SU-DHL-6 (cell line): ENCODE measurements around the gene GLRA3.

Experiments
- EZH2phosphoT487 ChIP-seq: fragments of 200-600 bp; sonication (generic), shearing (Covaris generic); conservative IDR thresholded peaks from 2 replicates; pipeline ENCODE4 v1.6.1; 2018; ENCODE audit warnings: mild to moderate bottlenecking, antibody characterized with exemption, low read length, moderate library complexity, mixed read lengths
- TF ChIP-seq, protein P1 (sequence below): fragments of 200-600 bp; sonication (generic); IDR thresholded peaks from one replicate; pipeline ENCODE4 v1.5.1; 2017; ENCODE audit warnings: antibody characterized with exemption, mild to moderate bottlenecking, low read length, moderate library complexity; ENCODE audit not compliant: insufficient read depth, poor library complexity, severe bottlenecking

DNA sequence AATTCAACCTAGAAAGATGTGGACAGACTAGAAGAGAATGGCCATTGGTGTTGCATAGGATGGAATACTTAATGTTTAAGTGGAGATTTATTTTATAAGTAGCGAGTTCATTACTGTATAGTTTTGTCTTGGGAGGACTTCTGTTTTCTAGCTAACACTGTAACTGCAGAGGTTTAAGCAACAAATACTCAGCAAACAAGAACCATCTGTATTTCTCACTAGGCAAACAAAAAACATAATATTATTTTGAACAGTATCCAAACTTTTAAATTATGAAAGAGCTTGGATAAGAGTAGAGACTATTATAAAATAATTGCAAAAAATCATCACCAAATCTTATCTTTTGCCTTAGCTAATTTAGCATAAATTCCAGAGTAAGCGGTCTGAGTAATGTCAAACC, 121.1 kb downstream of the GLRA3 start:
- TF ChIP-seq, protein P1, sequence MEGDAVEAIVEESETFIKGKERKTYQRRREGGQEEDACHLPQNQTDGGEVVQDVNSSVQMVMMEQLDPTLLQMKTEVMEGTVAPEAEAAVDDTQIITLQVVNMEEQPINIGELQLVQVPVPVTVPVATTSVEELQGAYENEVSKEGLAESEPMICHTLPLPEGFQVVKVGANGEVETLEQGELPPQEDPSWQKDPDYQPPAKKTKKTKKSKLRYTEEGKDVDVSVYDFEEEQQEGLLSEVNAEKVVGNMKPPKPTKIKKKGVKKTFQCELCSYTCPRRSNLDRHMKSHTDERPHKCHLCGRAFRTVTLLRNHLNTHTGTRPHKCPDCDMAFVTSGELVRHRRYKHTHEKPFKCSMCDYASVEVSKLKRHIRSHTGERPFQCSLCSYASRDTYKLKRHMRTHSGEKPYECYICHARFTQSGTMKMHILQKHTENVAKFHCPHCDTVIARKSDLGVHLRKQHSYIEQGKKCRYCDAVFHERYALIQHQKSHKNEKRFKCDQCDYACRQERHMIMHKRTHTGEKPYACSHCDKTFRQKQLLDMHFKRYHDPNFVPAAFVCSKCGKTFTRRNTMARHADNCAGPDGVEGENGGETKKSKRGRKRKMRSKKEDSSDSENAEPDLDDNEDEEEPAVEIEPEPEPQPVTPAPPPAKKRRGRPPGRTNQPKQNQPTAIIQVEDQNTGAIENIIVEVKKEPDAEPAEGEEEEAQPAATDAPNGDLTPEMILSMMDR: no peak
- TF ChIP-seq EZH2phosphoT487: no peak
